NCI-H1105 (cell line): ENCODE measurements around the gene AGXT2.
"Not testable (repeated sequence)": the region's sequence is repeated elsewhere in the genome, so short reads cannot be mapped to it uniquely, and the experiment has no call there.

Experiments
- DNase-seq: peaks from one replicate; lab custom pipeline; 2025; lab: John Stamatoyannopoulos, UW

AGXT2 gene

DNA sequence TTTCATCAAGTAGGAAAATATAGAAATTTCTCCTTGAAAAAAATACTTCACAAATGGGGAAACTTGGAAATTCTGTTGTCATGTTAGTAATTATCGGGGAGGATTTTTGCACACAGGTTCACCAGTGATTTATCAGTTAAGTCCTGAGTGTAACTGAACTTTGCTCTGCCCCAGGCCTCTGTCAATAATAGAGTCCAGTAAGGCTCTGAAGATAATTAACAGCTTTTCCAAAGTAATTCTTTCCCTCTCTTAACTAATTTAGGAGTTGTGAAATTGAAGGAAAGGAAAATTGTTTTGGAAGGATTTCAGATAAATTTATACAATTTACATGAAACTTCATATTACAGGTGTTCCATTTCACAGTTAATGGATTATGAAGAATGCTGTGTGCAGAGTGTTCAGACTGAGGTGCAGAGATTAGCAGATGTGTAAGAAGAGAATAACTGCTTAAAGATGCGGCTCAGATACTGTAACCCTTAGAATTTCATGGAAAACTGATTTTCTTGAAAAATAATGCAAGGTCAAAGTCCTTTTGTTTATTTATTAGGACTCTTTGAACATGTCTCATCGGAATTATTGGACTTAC lies 2.9 kb upstream of the AGXT2 start:
- no peak for DNase-seq

DNA sequence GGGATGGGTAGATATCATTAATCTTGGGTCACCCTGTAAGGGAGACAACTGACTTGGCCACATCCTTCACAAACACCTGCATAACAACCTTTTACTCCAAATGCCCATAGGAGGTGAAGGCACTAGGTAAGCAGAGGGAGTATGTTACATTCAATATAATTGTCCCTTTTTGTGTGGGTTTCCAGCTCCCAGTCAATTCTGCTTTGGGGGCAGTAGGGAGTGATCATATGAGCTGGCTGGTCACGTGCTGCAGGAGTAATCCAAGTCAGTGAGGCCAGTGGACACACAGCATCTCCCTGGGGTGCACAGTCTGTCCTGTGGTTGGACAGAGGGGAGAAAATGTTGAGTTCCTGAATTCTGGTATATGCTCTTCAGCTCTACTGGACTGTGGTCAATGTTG lies 1.2 kb upstream of the AGXT2 start:
- DNase-seq = no peak

DNA sequence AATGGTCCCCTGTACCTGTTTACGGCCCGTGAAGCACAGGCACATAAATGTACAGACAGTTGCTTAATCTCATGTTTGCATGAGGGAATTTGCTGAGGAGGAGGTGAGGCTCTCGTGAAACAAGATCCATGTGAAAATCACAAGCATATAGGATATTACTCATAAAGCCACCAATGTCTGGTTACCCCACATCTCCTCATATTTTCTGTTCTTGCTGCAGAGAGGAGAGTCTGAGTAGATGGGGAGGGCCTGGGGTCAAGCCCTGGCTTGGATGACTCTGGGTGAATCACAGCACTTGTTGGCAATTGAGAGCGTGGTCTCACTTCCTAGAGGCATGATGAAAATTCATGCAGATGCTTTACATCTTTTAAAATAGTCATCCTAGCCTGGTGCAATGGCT lies 975 bp downstream of the AGXT2 start:
- DNase-seq = no peak

DNA sequence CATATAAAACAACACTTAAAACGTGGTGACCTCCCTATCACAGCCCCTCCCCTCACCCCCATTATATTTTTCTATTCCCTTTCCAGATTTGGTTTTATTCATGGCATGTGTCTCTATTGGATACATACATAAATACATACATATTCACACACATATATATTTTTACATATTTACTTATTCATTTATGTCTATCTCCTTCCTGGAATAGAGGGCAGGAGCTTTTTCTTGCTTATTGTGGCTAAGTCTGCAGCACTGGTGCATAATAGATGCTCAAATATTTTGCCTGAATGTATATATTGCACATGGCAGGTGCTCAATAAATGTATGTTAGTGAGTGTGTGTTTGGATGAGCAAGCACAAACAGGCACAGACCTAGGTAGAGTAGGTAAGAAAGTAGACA lies 2.5 kb downstream of the AGXT2 start:
- no peak for DNase-seq

DNA sequence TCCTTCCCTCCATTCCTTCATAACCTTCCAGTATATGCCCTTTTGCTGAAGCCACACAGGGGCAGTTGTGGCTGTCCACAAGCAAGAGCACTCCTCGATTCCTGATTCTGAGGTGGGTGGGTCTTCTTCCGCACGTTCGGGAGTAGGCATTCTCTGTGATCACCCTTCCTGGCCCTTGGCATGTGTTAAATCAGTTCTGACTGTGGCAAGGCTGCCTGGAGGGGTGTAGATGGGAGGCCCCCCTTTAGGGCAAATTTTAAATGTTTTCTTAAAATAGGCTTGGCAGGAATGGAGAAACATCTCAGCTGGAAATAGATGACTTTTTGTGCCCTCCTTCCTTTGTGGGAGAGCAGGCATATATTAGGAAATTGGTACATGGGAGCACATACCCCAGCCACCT lies 3.1 kb downstream of the AGXT2 start:
- DNase-seq = no peak

DNA sequence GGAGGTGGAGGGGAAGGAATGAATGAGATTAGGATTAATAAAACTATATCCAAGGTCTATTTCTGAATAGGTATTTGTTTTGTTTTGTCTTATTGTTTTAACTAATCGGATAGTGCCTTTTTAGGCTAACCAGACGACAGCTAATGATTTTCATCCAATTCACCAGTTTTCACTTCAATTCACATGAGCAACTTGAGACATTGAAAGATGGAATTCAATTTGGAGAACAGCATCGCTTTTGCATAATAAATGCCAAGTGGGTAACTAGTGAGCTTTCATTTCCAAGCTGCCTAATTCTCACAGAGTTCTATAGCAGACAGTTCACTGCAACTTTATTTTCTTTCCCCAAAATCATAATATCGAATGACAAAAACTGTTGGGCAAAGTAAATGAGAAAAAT lies 5.0 kb downstream of the AGXT2 start:
- no peak for DNase-seq

DNA sequence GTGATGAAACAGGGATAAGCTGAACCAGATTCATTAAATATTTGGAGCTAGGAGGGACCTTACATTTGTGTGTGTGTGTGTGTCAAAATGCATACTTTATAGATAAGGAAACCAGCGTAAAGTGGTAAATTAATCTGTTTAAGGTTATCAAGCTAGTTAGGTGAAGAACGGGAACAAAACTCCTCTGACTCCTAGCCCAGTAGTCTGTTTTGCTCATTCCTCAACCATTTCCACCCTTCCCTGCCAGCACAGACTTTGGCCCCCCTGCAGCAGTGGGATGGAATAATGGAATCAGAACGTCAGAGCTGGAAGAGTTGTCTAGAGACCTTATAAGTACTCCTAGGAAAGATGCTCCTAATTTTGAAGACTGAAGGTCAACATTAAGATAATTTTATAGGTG lies 6.5 kb downstream of the AGXT2 start:
- DNase-seq = no peak

DNA sequence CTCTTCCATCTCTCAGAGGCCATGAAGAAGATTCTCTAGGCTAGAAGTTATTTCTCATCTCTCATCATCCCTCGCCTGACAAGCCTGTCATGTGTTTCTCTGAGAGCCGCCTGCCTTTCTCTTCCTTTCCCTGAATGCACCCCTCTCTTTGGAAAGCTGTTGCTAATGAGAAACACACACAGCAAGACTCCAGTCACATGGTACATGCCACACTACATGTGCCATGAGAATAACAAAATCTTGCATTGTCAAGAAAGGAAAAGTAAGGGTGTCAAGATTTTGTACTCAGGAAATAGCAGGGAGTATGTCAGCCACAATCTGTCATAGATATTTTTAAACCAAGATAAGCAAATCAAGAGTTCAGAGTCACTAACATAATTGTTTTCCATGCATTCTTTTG lies 8.9 kb downstream of the AGXT2 start:
- DNase-seq = no peak

DNA sequence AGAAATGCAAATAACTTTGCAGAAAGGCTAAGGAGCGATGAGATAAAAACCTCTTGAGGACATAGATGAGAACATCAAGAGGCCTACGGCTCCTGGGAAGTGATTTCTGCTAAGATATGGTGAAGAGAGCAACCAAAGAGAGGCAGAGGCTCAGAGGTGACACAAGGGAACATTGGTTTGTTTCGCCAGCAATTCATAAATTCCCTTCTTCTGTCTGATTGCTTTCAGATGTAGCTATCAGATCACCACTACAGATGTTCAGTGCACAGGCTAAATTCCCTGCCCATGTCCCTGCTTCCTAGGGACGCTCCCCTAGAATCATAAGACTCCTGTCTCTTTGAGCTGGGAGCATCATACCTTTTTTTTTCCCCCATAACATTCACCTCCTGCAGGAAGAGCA lies 11.2 kb downstream of the AGXT2 start:
- no peak for DNase-seq

DNA sequence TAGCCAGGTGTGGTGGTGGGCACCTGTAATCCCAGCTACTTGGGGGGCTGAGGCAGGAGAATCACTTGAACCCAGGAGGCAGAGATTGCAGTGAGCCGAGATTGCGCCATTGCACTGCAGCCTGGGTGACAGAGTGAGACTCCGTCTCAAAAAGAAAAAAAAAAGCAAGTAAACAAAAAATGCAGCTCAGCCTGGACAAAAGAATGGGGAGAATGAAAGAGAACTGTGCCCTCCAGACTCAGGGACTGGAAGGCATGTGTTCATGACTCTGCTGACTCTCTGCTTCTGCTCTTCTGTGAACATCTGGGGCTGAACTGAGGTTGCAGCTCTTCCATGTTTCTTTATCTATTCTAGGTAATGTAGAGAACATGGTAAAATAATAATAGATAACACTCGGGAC lies 11.8 kb downstream of the AGXT2 start:
- not testable (repeated sequence) for DNase-seq

DNA sequence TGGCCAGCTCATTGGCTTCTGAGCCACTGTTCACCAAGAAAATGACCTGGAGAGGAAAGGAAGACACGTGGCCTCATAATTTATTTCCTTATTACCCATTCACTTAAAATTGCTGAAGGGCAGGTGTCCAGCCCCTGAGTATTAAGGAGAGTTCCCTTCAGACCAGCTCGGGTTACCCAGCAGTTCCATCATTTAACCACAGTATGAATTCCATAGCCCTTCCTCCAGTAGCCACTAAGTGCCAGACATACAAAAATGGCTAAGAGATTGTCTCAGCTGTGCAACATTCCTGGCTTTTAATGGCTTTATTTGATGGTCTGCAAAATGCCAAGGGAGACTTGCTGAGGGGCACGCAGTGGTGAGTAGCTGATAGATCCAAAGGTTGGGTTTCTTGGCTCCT lies 12.5 kb downstream of the AGXT2 start:
- no peak for DNase-seq

DNA sequence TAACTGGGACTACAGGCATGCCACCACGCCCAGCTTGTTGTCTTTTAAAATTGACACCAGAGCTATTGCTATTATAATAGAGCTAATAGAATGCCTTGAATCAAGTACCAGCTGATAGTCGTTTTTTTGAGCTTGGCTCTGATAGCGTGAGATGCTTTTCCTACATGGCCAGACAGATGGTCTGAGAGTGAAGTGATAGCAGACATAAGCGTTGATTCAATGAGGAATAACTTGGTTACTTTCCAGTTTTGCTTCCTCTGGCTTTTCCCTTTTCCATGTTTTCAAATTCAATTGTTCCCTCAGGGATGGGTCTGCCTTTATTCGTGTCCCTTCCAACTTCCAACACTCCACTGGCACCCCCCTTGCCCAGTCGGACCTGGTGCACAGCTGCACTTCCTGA lies 15.4 kb downstream of the AGXT2 start:
- no peak for DNase-seq

DNA sequence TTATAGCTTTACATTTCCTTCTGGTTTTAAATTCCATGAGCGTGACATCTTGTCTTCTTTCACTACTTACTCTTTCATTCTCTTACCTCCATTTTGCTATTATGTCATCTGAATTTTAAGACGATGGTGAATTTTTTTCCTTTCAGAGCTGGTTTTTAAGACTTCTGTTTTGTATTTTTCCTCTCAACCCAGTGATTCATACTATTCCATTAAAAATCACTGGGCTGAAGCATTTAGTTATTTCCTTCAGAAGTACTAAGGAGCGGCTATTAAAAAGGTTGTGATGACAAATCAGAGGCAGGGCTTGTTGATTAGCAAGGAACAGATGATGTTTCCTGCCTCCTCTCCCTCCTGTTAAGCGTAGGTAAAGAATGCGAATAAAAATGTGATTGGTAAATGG lies 16.5 kb downstream of the AGXT2 start:
- no peak for DNase-seq

DNA sequence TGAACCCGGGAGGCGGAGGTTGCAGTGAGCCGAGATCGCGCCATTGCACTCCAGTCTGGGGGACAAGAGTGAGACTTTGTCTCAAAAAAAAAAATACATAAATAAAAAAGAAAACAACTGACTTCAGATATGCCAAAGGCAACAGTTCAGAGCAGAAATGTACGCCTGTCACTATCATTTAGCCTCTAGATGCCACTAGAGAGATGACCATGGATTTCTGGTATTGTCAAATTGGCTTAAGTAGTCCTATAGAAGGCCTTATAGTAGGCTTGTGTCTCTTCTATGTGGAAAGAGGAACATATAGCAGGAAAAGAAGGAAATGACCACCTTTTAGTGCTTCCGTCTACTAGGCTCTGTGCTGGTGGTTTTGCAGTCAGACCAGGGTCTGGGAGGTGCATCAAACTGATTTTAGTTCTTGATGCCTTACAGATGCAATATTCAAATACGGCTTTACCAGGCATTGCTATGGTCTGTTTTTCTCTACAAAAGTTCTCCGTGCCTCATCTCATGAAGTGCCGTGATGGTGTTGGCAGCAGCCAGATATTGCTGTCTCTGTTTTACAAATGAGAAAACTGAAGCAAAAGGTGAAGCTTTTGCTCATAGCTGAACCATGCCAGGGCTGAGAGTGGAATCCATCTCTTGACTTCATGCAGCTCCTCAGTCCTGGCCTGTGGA lies 17.2 kb downstream of the AGXT2 start:
- DNase-seq = no peak

DNA sequence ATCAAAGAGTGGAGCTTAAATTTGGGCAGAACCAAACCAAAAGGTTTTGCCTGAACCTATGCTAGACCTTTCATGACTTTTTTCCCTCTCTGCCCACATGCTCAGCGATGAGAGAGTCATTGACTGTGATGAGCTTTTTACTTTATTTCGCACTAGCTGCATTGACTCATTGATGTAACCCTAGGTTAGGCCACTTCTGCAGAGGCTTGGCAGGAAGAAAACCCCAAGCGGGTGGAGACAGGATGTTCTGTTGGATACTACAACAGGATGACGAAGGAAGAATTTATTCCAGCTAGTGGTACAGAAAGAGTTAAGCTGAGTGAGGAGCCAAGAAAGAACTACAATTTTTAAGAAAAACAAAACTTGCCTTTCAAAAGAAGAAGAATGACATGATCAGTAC lies 18.4 kb downstream of the AGXT2 start:
- no peak for DNase-seq

DNA sequence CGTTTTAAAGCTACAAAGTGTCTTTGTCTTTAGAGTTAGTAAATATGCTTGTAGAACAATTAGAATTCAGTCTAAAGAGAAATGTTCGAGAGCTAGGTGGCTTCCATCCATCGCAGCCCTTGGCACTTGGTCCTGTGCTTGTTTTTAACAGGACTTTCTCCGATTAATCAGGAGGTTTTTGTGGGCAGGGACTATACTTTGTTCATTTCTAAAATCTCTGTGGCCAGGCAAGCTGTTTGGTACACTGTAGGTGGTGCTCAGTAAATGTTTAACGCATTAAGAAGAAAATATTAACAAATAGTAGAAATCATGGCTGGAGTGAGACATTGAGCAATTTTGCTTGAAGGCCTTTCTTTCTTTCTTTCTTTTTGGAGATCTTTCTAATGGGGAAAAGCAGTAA lies 20.8 kb downstream of the AGXT2 start:
- no peak for DNase-seq

DNA sequence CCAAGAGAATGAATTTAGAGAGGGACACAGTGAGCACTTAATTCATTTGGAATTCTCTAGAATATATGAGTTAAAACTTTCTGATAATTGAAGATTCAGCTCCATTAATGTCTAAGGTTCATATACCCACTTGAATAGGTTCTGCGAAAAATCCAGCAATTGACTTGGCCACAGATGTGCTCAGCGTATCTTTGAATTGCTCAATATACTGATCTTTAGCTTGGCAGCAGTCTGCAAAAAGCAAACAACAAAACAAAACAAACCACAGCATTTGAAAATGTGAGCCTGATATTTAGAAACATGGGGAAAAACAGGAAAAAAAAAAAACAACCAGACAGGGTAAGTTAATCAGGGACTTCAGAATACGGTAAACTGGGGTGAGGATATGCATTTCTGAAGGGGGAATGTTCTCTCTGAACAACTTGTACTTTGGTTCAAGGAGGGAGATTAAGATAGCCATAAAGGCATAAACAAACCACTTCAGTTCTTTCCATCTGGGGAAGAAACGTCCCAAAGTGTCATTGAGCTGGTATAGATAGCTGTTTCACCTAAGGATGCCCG lies 21.4 kb downstream of the AGXT2 start:
- peak; percentile 12 for DNase-seq

DNA sequence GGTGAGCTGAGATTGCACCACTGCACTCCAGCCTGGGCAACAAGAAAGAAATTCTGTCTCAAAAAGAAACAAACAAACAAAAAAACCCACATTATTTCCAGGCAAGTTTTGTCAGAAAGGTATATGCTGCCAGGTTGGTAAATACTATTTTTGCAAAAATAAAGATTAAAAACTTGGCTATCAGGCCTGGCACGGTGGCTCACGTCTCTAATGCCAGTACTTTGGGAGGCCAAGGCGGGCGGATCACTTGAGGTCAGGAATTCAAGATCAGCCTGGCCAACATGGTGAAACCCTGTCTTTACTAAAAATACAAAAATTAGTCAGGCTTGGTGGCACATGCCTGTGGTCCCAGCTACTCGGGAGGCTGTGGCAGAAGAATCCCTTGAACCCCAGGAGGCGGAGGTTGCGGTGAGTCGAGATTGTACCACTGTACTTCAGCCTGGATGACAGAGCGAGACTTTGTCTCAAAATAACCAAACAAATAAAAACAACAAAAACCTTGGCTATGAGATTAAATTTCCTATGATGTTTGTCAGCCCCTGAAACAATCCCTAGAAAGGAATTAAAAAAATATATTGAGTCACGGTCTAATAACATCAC lies 22.7 kb downstream of the AGXT2 start:
- no peak for DNase-seq

DNA sequence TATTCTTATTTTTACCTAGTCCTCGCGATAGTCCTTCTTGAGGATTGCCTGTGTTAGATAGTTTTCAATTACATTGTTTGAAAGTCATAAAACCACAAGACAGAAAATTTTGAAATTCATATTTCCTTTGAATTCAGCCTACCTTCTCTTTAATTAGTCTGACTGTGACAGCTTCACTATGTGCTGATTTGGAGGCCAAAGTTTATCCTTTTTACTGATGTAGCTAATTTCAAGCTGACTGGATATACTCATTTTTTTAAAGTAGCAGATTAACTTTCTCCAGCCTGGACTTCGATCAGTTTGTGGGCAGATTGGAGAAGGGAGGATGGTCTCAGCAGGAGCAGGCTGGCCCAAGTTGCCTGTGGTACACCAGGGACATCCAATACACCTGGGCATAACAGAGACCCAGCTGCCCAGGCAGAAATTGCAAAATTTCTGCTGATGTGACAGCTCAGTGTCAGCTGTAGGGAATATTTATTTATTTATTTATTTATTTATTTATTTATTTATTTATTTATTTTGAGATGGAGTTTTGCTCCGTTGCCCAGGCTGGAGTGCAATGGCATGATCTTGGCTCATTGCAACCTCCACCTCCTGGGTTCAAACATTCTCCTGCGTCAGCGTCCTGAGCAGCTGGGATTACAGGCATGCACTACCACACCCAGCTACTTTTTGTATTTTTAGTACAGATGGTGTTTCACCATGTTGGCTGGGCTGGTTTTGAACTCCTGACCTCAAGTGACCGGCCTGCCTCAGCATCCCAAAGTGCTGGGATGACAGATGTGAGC lies 24.2 kb downstream of the AGXT2 start:
- no peak for DNase-seq

DNA sequence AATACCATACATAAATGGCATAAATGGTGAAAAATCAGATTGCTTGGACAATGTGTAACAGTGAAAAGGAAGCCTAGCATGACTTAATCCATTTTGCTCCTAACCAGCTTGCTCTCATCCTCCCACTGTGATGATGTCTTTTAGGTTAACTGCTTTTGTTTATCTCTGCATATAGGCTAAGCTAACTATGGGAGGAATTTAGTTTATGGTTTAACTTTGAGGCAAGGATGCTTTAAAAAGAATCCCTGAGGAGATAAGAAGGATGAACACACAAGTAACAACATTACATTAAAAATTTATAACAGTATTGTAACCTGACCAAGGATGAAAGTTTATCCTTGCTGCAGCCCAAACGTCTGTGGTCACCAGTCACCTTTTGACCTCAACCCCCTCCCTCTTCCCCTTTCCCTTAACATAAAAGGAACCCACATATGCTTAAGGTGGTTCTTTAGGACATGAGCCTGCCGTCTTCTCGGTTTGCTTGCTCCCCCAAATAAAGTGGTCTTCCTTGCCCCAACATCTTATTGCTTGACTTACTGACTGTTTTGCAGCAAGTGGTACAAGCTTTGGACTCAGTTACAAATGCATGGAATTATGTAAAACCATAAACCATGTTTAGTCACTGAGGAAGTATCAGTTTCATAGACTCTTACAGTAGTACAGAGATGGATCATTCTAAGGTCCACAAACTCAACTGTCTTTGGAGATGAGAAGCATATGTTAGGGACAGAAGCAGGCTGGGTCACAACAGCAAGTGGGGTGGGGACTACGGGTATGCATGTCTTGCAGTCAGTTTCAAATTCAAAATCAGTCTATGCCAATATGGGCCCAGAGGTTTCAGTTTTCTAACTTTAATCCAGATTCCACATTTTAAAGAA lies 31.3 kb downstream of the AGXT2 start:
- DNase-seq = no peak

DNA sequence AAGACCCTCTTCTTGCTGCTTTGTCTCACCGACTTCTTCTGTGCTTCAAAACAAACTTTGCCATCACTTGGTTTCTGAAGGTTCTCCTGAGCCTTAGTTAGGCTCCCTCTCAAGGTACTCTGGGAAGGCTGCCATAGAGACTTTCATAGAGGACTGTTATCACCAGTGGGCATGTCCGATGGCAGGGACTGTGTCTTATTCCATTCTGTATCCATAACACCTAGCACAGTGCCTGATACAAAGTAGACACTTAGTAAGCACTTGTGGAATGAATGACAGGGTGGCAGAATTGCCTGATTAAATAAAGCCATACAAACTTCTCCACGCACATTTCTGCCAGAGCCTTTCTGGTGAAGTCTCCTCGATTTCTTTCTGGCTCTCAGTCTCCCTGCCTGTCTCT lies 32.7 kb downstream of the AGXT2 start:
- DNase-seq = no peak

DNA sequence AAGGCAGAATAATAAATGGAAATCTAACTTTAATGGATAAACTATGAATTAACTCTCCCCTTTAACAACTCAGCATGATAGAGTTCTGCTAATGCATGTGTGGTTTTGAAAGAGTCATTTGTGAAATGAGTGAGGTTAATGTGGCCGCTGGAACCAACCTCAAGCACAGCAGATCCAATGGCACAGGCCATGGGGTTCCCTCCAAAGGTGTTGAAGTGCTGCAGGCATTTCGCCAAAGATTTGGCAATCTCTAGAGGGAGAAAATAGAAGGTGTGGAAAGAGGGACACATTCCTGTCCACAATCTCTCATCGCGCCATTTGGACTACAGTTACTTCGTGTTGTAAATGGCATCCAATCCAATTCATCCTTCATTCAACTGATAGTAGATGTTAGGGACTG lies 35.0 kb downstream of the AGXT2 start:
- no peak for DNase-seq
